Hematopoietic multipotent progenitor cell treated with erythropoietin and hydrocortisone succinate and interleukin-3 and kit ligand, for 8 days (in vitro differentiated cells): Measurements from ENCODE around the gene TSPO.
"Not testable (repeated sequence)": the region's sequence is repeated elsewhere in the genome, so short reads cannot be mapped to it uniquely, and the experiment has no call there.

ENCODE experiments used
- DNase-seq: peaks from one replicate; pipeline ENCODE4 v3.0.0-alpha.2; 2015

TSPO gene

DNA sequence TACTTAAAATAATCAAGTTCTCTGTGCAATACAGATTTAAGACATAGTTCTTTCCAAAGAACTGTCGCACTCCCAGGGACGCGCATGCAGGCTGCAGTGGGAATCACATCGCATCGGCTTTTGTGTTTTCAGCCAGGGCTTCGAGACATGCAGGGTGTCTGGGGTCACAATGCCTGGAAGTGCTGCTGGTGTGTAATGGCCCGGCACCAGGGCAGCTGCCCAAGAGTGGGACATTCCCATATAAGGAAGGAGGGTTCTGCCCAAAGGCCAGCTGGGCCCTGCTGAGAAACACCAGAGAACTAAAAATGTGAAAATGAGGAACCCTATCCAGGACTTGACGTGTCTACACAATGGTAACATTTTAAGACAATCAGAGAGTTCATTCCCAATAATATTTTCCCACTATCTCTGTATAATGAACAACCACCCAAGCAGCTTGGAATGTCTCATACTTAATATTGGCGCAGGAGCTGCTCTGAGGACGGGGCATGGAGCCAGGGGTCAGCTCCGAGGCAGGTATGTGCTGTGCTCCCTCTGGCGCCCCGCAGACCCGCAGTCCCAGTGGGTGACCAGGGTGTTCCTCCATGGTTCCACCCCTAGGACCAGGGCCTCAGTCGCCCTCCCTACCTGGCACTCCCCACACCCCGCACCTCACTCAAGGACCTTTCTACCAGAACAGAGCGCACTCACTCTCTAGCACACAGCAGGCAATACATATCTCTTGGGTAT is 19.4 kb upstream of the TSPO start:
- DNase-seq: no peak

DNA sequence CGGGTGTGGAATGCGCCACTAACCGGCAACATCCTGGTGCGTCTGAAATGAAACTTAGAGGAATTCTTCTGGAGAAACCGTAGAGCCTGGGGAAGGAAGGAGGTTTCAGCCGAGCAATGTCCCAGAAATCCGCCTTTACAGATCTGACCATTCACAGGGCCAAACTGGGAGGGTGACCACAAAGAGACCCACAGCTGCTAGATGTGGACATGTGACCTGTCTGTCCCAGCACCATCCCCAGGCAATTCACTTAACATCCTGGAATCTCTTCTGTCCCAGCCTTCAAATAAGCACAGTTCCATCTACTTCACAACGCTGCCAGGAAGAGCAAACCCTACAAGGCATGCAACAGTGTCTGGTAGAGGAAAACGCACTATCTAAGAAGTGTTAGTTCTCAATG is 18.0 kb upstream of the TSPO start:
- DNase-seq: no peak

DNA sequence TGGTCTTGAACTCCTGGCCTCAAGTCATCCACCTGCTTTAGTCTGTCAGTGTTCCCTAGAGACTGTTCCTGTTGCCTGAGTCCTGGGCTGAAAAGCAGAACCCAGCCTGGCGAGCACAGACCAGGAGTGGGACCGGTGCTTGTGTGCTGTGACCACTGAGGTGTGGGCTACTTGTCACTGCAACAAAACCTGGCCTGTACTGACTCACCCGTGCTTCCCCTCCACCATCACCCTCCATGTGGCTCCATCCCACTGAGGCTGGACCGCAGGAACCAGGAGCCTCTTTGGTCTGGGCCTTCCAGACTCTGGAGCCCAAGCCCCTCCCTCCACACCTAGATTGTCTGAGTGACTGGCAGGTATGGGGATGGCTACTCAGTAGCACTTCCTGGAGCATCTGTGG is 16.8 kb upstream of the TSPO start:
- DNase-seq: no peak

DNA sequence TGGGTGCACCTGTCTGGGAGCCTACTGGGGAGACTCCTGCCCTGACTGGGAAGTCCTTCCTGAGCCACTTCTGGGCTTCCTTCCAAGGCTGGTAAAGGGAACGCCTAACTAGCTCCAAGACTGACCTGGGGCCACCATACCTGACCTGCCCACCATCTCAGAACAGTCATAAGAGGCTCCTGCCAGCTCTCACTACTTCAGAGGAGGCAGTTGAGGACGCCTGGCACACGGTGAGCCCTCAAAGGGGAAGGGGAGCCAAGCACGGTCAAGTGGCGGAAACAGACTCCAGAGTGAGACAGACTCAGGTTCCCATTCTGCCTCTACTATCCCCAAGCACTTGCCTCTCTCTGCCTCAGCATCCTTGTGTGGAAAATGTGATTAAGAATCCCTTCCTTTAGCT is 15.8 kb upstream of the TSPO start:
- no peak for DNase-seq

DNA sequence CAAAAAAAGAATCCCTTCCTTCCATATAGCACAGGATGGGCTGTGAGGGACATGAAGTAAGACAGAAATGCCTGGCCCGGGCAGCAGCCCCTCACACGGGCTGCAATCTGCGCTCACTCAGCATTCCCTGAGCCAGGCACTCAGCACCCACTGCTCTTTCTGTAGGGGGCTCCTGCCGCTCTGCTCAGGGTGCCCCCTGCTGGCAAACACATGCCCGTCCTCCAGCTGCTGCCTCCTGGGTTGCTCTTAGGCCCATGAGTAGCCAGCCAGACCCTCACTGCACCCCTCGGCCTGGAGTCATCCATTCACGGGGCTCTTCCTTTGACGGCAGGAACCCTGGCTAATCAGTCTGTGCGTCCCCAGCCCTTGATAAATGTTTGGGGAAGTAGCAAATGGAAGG is 15.1 kb upstream of the TSPO start:
- peak; percentile 52 for DNase-seq

DNA sequence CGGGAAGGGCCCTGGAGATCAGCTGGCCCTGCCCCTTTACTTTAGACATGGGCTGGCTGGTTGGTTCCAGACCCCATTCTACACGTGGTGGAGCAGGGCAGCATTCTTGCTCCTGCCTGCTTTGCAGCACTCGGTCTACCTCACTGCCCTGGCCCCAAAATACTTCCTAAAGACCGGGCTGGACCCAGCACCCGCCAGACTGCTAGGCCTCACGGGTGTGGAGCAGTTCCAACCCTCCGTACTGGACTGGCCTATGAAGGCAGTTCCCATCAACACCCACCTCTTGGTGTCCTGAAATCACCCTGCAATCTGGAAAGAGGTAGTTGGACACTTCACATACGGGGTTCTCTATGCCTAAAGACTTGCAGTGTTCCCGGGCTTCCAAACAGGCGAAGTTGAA is 14.6 kb upstream of the TSPO start:
- DNase-seq: no peak

DNA sequence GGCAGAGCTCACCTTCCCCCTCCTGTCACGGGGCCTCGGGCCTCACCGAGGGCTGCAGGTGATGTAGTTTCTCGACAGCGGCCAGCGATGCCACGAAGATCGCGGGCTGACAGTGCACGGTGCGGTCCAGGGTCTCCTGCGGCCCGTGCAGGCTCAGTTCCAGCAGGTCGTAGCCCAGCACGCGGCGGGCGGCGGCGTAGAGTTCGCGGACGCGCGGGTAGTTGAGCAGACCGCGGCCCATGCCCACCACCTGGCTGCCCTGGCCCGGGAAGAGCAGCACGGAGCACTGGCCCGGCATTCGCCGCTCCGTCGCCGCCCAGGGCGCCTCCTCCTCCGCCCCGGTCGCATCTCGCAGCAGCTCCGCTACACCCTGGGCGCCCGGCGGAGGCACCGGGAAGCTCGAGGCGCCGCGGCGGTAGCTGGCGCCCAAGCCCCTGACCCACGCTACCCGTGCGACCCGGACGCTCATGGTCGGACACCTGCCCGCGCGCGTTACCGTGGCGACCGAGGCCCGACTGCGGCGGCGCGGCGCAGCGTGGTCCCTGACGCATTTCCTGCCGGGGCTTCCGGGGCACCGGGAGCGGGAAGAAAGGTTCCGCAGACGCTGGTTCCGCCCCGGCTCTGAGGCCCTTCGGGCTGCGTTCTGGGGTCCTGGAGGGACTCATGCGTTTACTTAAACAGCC is 8.3 kb upstream of the TSPO start, which contains the start of gene MCAT:
Gene MCAT, minus strand, starts transcription at position 519 of the 683 bp plus-strand sequence. Its CDS starts 50 bp downstream, at position 469.
- DNase-seq: peak; percentile 83

DNA sequence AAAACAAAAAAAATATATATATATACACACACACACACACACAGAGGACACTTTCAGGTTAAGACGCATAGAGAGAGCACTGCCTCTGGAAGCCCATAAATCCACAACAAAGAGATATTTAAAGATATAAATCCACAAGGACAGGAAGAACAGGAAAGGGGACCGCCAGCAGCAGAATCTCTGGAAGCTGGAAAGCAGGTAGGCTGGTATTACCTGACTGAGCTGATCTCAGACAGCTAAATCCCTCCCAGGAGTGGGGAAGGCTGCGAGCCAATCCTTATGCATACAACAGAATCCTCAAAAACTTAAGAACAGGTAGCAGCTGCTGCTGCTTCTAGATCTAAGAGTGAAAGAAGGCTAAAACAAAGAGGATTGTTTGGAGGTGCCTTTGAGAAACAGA is 6.4 kb upstream of the TSPO start:
- DNase-seq: no peak

DNA sequence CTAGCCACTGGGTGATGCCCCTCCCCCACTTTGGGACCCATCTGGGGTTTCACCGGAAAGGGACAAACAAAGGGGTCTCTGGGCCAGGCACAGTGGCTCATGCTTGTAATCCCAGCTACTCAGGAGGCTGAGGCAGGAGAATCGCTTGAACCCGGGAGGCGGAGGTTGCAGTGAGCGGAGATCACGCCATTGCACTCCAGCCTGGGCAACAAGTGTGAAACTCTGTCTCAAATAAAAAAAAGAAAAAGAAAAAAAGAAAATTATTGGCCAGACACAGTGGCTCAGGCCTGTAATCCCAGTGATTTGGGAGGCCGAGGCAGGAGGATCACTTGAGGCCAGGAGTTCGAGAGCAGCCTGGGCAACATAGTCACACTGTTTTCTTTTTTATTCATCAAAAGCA is 6.0 kb upstream of the TSPO start:
- not testable (repeated sequence) for DNase-seq

DNA sequence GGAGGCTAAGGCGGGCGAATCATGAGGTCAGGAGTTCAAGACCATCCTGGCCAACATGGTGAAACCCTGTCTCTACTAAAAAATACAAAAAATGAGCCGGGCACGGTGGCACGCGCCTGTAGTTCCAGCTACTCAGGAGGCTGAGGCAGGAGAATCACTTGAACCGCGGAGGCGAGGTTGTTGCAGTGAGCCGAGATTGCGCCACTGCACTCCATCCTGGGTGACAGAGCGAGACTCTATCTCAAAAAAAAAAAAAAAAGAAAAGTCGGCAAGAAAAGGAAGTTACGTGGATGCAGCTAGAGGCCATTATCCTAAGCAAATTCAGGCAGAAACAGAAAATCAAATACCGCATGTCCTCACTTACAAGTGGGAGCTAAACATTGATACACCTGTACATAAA is 5.0 kb upstream of the TSPO start:
- DNase-seq: not testable (repeated sequence)

DNA sequence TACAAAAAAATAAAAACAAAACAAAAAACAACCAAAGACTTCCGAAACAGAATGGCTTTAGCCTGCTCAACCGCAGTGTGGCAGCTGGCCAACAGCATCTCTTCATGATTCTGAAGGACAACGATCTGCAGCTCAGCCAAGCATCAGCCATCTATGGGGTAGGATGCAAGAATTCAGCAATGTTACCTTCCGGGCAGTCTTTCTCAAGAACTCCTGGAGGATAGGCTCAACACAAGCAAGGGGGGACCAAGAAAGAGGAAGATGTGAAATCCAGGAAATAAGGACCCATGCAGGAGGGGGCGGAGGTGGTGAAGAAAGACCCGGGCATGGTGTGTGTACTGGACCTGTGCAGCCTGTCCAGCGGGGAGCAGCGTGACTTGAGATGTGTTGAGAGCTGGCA is 3.5 kb upstream of the TSPO start:
- peak; percentile 61 for DNase-seq

DNA sequence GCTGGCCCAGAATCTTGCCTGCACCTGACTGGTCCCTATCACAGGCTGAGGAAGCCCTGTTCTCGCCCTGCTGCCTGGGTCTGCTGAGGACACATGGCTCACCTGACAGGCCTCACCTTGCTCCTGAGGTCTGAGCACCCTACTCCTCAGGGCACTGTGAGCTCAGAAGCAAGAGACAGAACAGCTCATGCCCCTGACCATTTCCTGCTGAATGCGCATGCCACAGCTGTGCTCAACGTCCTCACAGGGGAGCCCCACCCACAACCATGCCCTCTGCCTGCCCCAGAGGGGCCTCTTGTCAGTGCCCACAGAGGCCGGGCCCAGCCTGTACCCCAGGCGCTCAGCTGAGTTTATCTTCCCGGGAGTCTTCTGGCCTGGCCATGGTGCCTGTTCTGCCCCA is 2.8 kb upstream of the TSPO start:
- peak; percentile 67 for DNase-seq

DNA sequence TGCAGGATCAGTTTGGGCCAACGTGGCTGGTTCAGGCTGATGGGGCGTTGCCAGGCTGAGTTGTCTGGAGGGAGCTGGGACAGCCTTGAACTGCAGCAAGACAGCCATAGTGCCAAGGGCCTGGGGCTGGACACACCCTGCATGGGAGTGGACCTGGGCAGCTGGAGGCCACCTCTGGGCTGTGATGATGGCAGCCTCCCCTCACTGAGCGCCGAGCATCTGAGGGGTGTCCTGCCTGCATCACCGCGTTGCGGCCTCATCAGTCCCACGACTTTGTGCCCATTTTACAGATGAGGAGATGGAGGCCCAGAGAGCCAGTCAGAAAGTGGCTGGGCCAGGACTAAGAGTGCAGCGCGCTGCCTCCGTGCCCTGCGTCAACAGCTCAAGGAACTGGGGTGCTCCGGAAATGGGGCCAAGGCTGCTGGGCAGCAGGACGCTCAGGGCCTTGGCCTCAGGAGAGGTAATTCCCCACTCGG is 590 bp upstream of the TSPO start:
- no peak for DNase-seq

DNA sequence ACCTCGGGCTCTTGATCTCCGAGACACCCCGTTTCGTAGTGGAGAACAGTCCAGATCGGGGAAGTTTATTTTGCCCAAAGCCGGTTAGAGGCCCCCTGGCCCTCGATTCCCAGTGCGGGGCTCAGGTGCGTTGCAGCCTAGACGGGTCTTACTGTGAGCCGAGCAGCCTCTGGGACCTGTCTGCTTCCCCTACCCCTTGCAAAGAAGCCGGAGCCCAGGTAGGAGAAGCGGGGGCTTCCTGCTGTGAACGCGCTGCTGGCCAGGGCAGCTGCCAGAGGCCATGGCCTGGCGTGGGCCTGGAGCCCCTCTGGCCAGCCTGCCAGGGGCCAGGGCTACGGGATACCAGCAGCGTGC is 621 bp downstream of the TSPO start:
- DNase-seq: no peak

DNA sequence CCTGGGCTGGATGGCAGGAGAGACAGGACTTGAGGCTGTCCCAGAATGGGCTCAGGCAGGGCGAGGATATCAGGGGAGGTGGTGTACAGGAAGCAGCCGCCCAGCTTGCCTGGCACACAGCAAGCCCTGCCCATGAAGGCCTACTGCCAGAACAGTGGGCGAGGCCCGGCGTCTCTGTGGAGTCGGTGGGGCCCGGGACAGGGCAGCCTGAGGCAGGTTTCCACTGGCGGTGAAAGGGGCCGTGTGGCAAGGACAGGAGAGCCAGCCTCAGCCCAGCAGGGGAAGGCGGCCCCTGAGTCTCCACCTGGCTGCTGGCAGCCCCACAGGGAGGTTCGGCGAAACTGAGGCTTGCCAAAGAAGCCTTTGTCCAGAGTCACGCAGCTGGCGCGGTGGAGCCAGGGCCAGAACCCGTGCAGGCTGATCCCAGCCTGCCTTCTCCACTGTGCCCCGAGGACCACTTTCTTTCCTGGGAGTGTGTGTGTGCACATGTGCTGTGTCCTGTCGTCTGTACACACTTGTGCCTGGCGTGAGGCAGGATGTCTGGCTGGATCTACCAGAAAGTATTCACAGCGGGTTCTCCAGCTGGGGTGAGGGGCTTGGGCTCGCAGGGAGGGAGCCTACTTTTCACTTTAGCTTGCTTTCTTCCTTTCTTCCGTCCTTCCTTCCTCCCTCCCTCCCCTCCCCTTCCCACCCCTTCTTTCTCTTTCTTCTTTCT is 1.2 kb downstream of the TSPO start:
- peak; percentile 91 for DNase-seq

DNA sequence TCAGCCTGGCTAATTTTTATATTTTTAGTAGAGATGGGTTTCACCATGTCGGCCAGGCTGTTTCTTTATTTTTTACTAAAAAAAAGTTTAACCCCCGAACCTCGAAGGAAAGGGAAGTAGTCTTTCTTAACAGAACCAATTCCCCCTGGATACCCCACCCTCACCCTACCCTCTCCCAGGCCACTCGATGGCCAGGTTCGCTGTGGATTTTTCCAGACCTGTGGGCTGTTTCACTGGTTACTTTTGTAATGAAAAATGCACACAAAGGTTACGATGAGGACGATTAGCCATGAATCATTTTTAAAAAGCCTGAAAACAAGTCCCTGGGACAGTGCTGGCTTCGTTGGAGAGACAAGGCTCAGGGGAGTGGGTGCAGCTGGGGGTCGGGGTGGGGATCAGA is 2.5 kb downstream of the TSPO start:
- no peak for DNase-seq

DNA sequence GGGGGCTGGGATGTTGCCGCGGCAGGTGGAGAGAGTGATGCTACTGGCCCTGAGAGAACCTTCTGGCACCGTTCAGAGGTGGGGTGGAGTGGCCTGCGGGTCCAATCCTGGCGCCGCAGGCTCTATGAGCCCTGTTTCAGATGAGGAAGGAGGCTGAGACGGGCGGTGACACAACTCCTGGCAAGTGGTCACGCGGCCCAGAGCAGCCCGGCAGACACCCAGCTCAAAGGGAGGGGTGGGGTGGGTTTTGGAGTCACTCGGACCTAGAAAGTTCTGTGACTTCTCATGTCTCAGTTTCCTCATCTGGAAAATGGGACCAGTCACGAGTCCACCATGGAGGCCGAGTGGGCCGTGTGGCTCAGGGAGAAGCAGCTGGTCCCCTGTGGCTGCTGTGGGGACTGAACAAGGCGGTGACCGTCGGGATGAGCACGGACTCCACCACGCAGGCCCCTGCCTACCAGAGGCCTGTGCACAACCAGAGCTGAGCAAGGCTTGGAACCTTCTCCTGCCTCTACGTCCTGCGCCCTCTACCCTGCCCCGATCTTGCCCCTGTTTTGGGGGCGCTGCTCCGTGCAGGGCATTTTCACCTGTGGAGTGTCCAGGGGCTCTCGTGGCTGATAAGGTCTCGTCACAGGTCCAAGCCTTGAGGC is 3.7 kb downstream of the TSPO start:
- DNase-seq: no peak

DNA sequence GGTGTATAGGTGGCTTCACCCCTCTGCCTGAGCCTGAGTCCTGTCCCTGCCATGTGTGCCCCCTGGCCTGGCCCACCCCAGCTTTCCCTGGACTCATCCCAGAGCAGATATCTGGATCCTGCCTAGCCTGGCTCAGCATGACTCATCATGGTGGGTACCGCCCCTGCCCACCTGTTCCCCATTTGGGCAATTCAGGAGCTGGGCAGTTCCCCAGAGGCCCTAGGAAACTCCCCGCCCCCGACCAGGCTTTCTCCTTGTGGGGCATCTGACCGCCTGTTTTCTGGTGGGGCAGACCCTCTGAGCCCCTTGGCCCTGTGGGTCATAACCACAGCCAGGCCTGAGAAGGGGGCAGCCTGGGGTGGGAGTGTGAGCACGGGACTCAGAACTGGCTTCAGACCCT is 4.4 kb downstream of the TSPO start:
- DNase-seq: no peak

DNA sequence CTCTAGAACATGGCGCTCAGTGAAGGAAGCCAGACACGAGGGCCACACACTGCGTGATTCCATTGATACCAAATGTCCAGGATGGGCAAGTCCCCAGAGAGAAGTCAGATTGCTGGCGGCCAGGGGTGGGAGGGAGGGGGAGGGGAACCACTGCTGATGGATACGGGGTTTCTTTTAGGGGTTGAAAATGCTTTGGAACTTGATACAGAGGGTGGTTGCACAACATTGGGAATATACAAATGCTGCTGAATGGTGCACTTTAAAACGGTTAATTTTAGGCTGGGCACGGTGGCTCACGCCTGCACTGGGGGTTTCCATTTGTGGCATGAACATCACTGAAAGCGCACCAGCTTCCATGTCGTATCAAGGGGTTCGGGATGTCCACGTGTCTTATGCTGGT is 5.1 kb downstream of the TSPO start:
- DNase-seq: no peak

DNA sequence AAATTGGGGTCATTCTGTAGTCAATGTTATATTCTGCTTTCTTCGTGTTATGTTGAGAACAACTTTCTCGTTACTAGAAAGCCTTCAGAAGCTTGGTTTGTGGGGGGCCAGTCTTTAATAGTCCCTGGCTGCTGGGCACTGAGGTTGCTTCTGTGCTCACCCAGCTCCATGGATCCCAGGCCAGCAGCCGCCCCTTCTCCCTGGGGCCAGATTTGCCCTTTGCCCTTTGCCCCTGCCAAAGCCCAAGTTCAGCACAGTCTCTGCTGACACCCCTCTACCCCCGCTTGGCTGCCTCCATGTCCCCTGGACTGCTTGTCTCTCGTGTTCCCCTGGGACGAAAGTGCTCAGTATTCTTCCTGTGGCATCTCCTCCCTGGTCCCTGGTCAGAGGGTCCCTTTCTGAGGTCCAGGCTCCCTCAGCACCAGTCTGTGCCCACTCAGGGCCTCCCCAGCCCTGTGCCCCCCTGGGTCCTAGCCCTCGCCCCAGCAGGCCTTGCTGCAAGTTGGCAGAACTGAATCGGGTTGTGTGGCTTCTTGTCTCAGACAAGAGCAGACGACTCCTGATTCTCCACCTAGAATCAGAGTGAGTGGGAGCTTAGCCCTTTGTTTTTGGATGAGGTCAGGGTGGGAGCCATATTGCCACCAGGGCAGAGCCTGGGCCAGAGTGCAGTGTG is 6.7 kb downstream of the TSPO start:
- DNase-seq: no peak

DNA sequence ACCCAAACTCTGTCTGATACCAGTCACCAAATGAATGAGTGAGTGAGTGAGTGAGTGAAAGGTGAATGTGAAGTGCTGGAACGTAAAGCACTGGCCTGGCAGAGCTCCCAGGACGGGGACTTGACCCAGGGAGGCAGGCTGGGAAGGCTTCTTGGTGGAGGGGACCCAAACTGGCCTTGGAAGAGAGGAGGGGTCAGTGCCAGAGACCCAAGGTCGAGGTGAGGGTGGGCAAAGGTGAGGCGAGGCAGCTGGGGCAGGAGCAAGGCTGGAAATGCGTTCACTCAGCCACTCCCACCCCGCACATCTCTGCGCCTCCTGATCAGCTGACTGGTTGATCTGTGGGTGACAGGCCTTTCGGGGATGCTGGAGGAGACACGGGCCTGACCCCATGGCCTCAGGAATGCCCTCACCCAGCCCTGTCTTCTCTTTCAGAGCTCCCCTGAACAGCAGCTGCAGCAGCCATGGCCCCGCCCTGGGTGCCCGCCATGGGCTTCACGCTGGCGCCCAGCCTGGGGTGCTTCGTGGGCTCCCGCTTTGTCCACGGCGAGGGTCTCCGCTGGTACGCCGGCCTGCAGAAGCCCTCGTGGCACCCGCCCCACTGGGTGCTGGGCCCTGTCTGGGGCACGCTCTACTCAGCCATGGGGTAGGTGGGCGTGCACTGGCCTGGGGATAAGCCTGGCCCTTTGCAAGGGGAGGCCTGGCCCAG is 7.6 kb downstream of the TSPO start:
- DNase-seq: no peak

DNA sequence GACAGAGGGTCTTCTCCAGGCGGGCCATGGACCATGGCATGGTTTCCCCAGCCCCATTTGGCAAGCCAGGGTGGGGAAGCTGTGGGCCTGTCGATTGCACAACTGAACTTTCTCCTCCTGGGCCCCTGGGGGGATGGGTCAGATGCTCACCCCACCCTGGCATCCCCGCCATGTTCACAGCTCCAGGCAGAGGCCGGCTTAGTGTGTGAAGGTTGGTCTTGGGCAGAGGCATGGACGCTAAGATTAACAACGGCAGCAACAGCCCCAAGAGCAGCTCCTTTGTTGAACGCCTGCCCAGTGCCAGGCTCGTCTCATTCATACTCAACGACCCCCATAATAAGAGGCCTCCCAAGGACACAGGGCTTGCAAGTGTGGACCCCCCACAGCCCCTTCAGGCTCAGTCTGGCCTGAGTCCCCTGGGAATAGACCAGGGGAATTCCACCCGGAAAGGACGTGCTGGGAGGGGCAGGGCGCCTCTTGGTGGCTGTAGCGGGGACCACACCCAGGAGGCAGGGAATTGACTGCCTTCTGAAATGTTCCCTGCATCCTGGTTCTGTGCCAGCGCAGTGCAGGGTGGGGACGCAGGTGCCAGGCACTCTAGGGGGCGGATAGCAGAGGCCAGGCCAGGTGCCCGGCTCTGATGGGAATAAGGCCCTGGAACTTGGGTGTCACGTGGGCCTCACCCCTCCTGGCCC is 8.3 kb downstream of the TSPO start:
- no peak for DNase-seq
